Bronchial epithelial cell (primary cell): Measurements from ENCODE around the gene APOL6. TPM values are rescaled to one million over a fixed set of nuclear protein-coding genes. Genes with fewer than 3 reads are reported as not detected.

Experiments used
- DNase-seq: peaks from one replicate; pipeline ENCODE4 v3.0.0-alpha.2; 2010; ENCODE audit warnings: low read depth
- FAIRE-seq: peaks from 2 replicates; lab custom pipeline; 2011; peaks lifted over from hg19 to GRCh38; lab: Jason Lieb, UNC
- H3K27me3 ChIP-seq: 2 replicates; pipeline ENCODE4 v1.5.1; 2011; ENCODE audit warnings: low read length; ENCODE audit not compliant: control insufficient read depth, insufficient read depth
- H3K36me3 ChIP-seq: 2 replicates; pipeline ENCODE4 v1.5.1; 2011; ENCODE audit warnings: low read length; ENCODE audit not compliant: control insufficient read depth, insufficient read depth
- H3K4me3 ChIP-seq: 2 replicates; pipeline ENCODE4 v1.5.1; 2011; ENCODE audit warnings: mild to moderate bottlenecking, low read depth, low read length, control low read depth
- CTCF ChIP-seq: IDR thresholded peaks from 2 replicates; pipeline ENCODE4 v1.5.1; 2011; ENCODE audit warnings: mild to moderate bottlenecking, moderate library complexity, low read length, control low read depth, inconsistent platforms; ENCODE audit not compliant: insufficient read depth, severe bottlenecking
- total RNA-seq: library from RNA; depleted of rRNA; stranded (reverse); fragments of >200 nt; gene quantifications from 2 replicates; pipeline ENCODE4 v1.2.1, GENCODE V29; 2014

Gene APOL6
- total RNA-seq, 1 donor from 2014 or later: 6.1 TPM

DNA sequence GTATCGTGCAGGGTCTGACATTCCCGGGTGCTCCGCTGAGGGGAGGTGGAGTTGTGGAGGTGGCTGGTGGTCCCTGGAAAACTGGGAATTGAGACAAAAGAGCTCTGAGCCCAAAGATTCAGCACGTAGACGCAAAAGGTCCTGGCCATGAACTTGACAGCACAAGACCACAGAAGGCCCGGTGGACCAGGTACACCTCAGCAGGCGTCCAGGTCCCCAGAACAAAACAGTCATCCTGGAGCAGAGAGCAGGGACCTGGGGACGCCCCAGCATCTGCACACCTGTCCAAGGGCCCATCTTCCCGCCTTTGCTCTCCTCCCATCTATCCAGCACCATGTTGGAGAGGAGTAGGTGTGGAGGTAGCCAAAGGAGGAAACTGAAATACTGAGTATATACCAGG lies 17.4 kb upstream of the APOL6 start:
- TF ChIP-seq CTCF: no peak
- FAIRE-seq: no peak
- H3K4me3 ChIP-seq: no peak overlapping the region
- H3K36me3 ChIP-seq: no peaks in the 10 kb centered on the region
- DNase-seq: no peak
- H3K27me3 ChIP-seq: no peaks in the 10 kb centered on the region

DNA sequence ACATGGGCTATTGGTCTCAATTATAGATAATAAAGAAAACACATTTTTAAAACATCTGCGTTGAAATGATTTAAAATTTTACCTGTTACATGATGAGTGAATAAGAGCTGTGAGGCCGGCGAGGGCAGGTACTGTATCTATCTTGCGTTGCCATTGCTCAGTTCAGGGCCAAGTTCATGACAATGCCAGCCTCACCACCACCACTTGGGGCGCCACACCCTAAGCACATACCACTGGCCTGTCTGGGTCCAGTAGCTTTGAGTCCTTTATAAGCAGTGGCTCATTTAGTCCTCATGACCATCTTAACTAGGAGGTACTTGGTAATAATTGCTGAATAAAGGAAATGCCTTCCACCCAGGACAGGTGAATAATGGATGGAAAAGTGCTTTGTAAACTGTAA lies 16.6 kb upstream of the APOL6 start:
- Histone ChIP-seq H3K36me3 (no peaks in the 10 kb centered on the region), H3K27me3 (no peaks in the 10 kb centered on the region), H3K4me3 (no peak overlapping the region)
- FAIRE-seq: no peak
- DNase-seq: peak; percentile 47
- peak; percentile 74 for TF ChIP-seq CTCF

DNA sequence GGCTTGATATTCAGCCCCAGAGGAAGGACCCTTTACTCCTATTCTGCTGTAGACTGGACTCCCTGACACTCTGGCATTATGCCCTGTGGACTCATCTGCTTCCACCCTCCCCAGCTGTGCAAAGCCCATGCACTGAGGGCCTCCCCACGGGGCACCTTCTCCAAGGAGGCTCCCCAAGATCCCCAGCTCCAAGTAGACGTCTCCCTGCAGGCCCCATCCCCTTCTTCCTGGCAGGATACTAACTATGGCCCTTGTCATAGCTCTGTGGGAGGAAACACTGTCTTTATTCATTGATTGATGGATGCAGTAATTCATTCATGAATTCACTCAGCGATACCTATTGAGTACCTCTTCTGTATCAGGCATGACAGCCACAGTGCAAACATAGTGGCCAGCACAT lies 15.3 kb upstream of the APOL6 start:
- no peak for TF ChIP-seq CTCF
- no peaks in the 10 kb centered on the region for H3K36me3 ChIP-seq
- DNase-seq: no peak
- no peaks in the 10 kb centered on the region for H3K27me3 ChIP-seq
- H3K4me3 ChIP-seq: no peak overlapping the region
- FAIRE-seq: no peak

DNA sequence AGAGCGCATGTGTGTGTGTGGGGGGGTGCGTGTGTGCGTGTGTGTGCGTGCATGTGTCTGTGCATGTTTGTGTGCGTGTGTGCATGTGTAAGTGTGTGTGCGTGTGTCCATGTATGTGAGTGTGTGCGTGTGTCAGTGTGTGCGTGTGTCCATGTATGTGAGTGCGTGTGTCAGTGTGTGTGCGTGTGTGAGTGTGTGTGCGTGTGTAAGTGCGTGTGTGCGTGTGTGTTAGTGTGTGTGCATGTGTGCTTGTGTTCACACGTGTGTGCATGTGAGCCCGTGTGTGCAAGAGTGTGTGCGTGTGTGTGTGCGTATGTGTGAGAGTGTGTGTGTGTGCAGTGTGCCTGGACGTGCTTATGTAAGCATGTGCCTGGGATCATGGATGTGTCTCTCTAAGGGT lies 14.7 kb upstream of the APOL6 start:
- no peak for TF ChIP-seq CTCF
- H3K36me3 ChIP-seq: no peaks in the 10 kb centered on the region
- FAIRE-seq (peak; percentile 93), DNase-seq (no peak)
- H3K27me3 ChIP-seq: no peaks in the 10 kb centered on the region
- no peak overlapping the region for H3K4me3 ChIP-seq

DNA sequence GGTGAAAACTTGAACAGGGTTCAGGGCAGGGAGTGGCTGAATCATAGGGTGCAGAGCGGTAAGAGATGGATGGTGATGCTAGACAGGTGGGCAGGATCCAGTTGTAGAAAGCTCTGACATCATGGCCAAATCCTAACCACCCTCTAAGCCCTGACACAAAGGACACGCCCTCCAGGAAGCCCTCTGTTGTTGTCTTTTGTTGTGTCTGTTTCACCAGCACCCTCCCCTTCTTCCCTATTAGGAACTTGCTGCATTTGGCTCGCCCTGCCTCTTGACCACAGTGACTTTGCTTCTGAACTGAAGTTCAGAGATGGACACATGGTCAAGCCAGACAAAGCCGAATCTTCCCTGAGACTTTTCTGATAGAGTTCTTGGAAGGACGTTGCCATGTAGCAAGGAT lies 14.2 kb upstream of the APOL6 start:
- TF ChIP-seq CTCF: no peak

GRCh38 chr22:35634943-35635540 lies 13.2 kb upstream of the APOL6 start:
- Histone ChIP-seq H3K4me3 (no peak overlapping the region), H3K27me3 (no peaks in the 10 kb centered on the region), H3K36me3 (no peaks in the 10 kb centered on the region)
- TF ChIP-seq CTCF: no peak
- DNase-seq: no peak
- no peak for FAIRE-seq

More for the DNA sequence above, 14.2 kb upstream of the APOL6 start:
- H3K4me3 ChIP-seq: no peak overlapping the region
- DNase-seq (no peak), FAIRE-seq (peak; percentile 40)
- no peaks in the 10 kb centered on the region for H3K27me3 ChIP-seq
- H3K36me3 ChIP-seq: no peaks in the 10 kb centered on the region
